Activated T-cell treated with anti-CD3 and anti-CD28 coated beads, Interleukin-2, amount 50 U/mL, for 24 hours (primary cell): ENCODE results near the gene COPS2.
"Not testable (repeated sequence)": the region's sequence is repeated elsewhere in the genome, so short reads cannot be mapped to it uniquely, and the experiment has no call there.

Experiments used
- DNase-seq: peaks from one replicate; pipeline ENCODE4 v3.0.0-alpha.2; 2020
- H3K27ac Mint-ChIP-seq: 2 replicates; pipeline ENCODE4 v1.8.0; 2020; ENCODE audit warnings: mild to moderate bottlenecking, mixed read lengths
- H3K27me3 Mint-ChIP-seq: 2 replicates; pipeline ENCODE4 v1.8.0; 2020; ENCODE audit warnings: mixed read lengths
- H3K36me3 Mint-ChIP-seq: 2 replicates; pipeline ENCODE4 v1.8.0; 2020; ENCODE audit warnings: low read depth, mixed read lengths
- H3K4me1 Mint-ChIP-seq: 2 replicates; pipeline ENCODE4 v1.8.0; 2020; ENCODE audit warnings: low read depth, mixed read lengths
- H3K4me3 Mint-ChIP-seq: 2 replicates; pipeline ENCODE4 v1.8.0; 2020; ENCODE audit warnings: mild to moderate bottlenecking, moderate library complexity, mixed read lengths
- H3K9me3 Mint-ChIP-seq: 2 replicates; pipeline ENCODE4 v1.8.0; 2020; ENCODE audit warnings: mixed read lengths

Gene COPS2

GRCh38 chr15:49103002-49103401 is 52.4 kb downstream of the COPS2 start:
- Mint-ChIP-seq H3K4me1 (no peaks in the 10 kb centered on the region), H3K27ac (no peak overlapping the region), H3K4me3 (no peak overlapping the region), H3K36me3 (peaks cover 49% of the 10 kb centered on the region), H3K9me3 (no peaks in the 10 kb centered on the region), H3K27me3 (no peaks in the 10 kb centered on the region)
- DNase-seq, result no peak

- DNase-seq, result no peak
- H3K27me3 Mint-ChIP-seq, result no peaks in the 10 kb centered on the region
Observed at GRCh38 chr15:49101536-49101935, 53.9 kb downstream of the COPS2 start.

GRCh38 chr15:49096090-49096750 is 59.2 kb downstream of the COPS2 start:
- H3K36me3 Mint-ChIP-seq, result peaks cover 18% of the 10 kb centered on the region
- no peaks in the 10 kb centered on the region for H3K9me3 Mint-ChIP-seq
- H3K4me1 Mint-ChIP-seq, result no peaks in the 10 kb centered on the region
- no peak overlapping the region for H3K27ac Mint-ChIP-seq
- no peaks in the 10 kb centered on the region for H3K27me3 Mint-ChIP-seq
- no peak for DNase-seq
- H3K4me3 Mint-ChIP-seq, result no peak overlapping the region

More at GRCh38 chr15:49101536-49101935, 53.9 kb downstream of the COPS2 start:
- Mint-ChIP-seq H3K4me1 (no peaks in the 10 kb centered on the region), H3K27ac (no peak overlapping the region), H3K36me3 (peaks cover 52% of the 10 kb centered on the region), H3K4me3 (no peak overlapping the region), H3K9me3 (no peaks in the 10 kb centered on the region)

- Mint-ChIP-seq H3K27me3 (no peaks in the 10 kb centered on the region), H3K9me3 (no peaks in the 10 kb centered on the region), H3K4me3 (no peak overlapping the region), H3K27ac (no peak overlapping the region), H3K36me3 (peaks cover 18% of the 10 kb centered on the region), H3K4me1 (no peaks in the 10 kb centered on the region)
- no peak for DNase-seq
Observed at GRCh38 chr15:49094923-49095322, 60.5 kb downstream of the COPS2 start.

GRCh38 chr15:49093252-49094105 is 61.9 kb downstream of the COPS2 start:
- no peak for DNase-seq
- Mint-ChIP-seq H3K4me3 (no peak overlapping the region), H3K27me3 (no peaks in the 10 kb centered on the region), H3K36me3 (peaks cover 14% of the 10 kb centered on the region), H3K9me3 (no peaks in the 10 kb centered on the region), H3K27ac (no peak overlapping the region), H3K4me1 (no peaks in the 10 kb centered on the region)

- Mint-ChIP-seq H3K4me3 (no peak overlapping the region), H3K27me3 (no peaks in the 10 kb centered on the region), H3K27ac (no peak overlapping the region), H3K36me3 (no peaks in the 10 kb centered on the region), H3K9me3 (no peaks in the 10 kb centered on the region), H3K4me1 (no peaks in the 10 kb centered on the region)
- DNase-seq, result no peak
Observed at GRCh38 chr15:49088996-49089395, 66.4 kb downstream of the COPS2 start.

GRCh38 chr15:49085696-49086459 is 69.5 kb downstream of the COPS2 start:
- H3K4me3 Mint-ChIP-seq, result no peak overlapping the region
- no peaks in the 10 kb centered on the region for H3K9me3 Mint-ChIP-seq
- no peak overlapping the region for H3K27ac Mint-ChIP-seq
- no peaks in the 10 kb centered on the region for H3K4me1 Mint-ChIP-seq
- DNase-seq, result no peak
- H3K27me3 Mint-ChIP-seq, result no peaks in the 10 kb centered on the region
- H3K36me3 Mint-ChIP-seq, result no peaks in the 10 kb centered on the region

- no peaks in the 10 kb centered on the region for H3K4me1 Mint-ChIP-seq
- H3K27me3 Mint-ChIP-seq, result no peaks in the 10 kb centered on the region
- H3K9me3 Mint-ChIP-seq, result no peaks in the 10 kb centered on the region
- no peak for DNase-seq
- H3K36me3 Mint-ChIP-seq, result no peaks in the 10 kb centered on the region
- H3K4me3 Mint-ChIP-seq, result no peak overlapping the region
- H3K27ac Mint-ChIP-seq, result no peak overlapping the region
Observed at GRCh38 chr15:49084285-49084570, 71.2 kb downstream of the COPS2 start.

GRCh38 chr15:49083401-49084284 is 71.8 kb downstream of the COPS2 start:
- H3K36me3 Mint-ChIP-seq, result no peaks in the 10 kb centered on the region
- no peaks in the 10 kb centered on the region for H3K27me3 Mint-ChIP-seq
- H3K4me3 Mint-ChIP-seq, result no peak overlapping the region
- H3K27ac Mint-ChIP-seq, result no peak overlapping the region
- DNase-seq, result no peak
- H3K9me3 Mint-ChIP-seq, result no peaks in the 10 kb centered on the region
- no peaks in the 10 kb centered on the region for H3K4me1 Mint-ChIP-seq

GRCh38 chr15:49082960-49083359 is 72.4 kb downstream of the COPS2 start:
- no peaks in the 10 kb centered on the region for H3K27me3 Mint-ChIP-seq
- no peaks in the 10 kb centered on the region for H3K36me3 Mint-ChIP-seq
- DNase-seq, result no peak
- no peaks in the 10 kb centered on the region for H3K4me1 Mint-ChIP-seq
- no peak overlapping the region for H3K27ac Mint-ChIP-seq
- H3K4me3 Mint-ChIP-seq, result no peak overlapping the region
- no peaks in the 10 kb centered on the region for H3K9me3 Mint-ChIP-seq

- H3K9me3 Mint-ChIP-seq, result no peaks in the 10 kb centered on the region
- no peak overlapping the region for H3K4me3 Mint-ChIP-seq
- H3K27ac Mint-ChIP-seq, result no peak overlapping the region
- no peak for DNase-seq
- H3K27me3 Mint-ChIP-seq, result no peaks in the 10 kb centered on the region
- no peaks in the 10 kb centered on the region for H3K4me1 Mint-ChIP-seq
- H3K36me3 Mint-ChIP-seq, result no peaks in the 10 kb centered on the region
Observed at GRCh38 chr15:49079340-49080039, 75.9 kb downstream of the COPS2 start.

- H3K27ac Mint-ChIP-seq, result no peak overlapping the region
- H3K9me3 Mint-ChIP-seq, result no peaks in the 10 kb centered on the region
- H3K36me3 Mint-ChIP-seq, result no peaks in the 10 kb centered on the region
- no peak for DNase-seq
- no peak overlapping the region for H3K4me3 Mint-ChIP-seq
- H3K27me3 Mint-ChIP-seq, result peaks cover 11% of the 10 kb centered on the region
- H3K4me1 Mint-ChIP-seq, result no peaks in the 10 kb centered on the region
Observed at GRCh38 chr15:49075881-49076280, 79.5 kb downstream of the COPS2 start.

- DNase-seq, H3K4me1 Mint-ChIP-seq, H3K36me3 Mint-ChIP-seq, H3K9me3 Mint-ChIP-seq, H3K4me3 Mint-ChIP-seq, H3K27ac Mint-ChIP-seq: not testable (repeated sequence)
- H3K27me3 Mint-ChIP-seq, result peaks cover 20% of the 10 kb centered on the region
Observed at GRCh38 chr15:49074589-49075287, 80.7 kb downstream of the COPS2 start.
